Measurements from ENCODE around the gene FRYL.
"Not testable (repeated sequence)": the region's sequence is repeated elsewhere in the genome, so short reads cannot be mapped to it uniquely, and the experiment has no call there.

Gene FRYL

DNA sequence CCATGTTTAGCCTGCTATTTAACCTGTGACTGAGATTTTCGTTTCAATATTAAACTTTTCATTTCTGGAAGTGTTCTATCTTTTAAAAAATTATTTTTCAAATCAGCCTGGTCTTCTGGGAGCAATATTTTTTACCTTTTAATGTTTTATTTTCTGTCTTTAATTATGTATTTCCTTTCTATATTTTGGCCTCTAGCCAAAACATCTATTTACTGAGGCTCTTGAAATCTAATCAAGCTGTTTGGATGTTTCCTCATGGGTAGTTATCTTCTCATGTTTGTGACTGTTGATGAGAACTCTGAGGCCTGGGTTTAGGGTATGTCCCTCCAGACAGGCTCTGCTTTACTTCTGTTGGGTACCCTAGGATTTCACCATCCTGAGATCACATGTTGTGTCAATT lies 307.3 kb downstream of the FRYL start:
- FAIRE-seq: no peak

DNA sequence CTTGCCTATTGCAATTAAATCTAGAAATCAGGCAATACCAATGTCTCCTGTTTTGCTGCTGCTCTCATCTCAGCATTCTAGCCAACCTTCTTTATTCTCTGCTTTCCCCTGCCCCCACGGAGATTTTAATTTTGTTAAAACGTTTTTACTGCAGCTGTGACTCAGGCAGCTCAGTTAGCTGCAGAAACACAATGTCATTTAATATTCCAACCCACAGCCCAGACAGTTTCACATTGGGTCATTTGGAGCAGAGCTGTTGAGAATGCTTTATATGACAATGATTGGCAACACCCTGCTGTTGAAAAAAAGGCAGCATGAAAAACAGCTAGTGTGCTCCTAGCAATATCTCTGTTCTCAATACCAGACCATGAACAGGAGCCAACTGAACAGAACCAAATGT lies 309.5 kb downstream of the FRYL start:
- FAIRE-seq (no peak), DNase-seq (ENCODE audit: extremely low spot score, insufficient read length, low read depth) (no peak)

More for the DNA sequence above, 307.3 kb downstream of the FRYL start:
- DNase-seq (ENCODE audit: extremely low spot score, insufficient read length, low read depth): no peak

DNA sequence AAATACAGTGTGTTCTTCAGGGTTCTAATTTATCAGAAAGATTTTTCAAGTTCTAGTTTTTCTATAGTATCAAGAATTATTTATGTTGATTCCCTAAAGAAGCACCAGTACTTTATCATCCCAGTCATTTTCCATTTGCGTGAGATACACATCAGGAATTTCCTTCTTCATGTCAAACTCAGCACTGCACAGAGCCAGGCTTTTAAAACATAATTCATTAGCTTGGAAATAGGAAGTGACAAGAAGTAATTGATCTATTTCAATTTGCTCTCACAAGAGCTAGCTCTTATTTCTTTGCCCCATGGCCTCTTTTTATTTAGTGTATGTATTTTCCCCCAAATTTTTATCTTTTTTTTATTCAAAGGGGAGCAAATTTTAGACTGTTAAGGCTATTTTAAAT lies 309.9 kb downstream of the FRYL start:
- FAIRE-seq (no peak), DNase-seq (ENCODE audit: extremely low spot score, insufficient read length, low read depth) (no peak)

DNA sequence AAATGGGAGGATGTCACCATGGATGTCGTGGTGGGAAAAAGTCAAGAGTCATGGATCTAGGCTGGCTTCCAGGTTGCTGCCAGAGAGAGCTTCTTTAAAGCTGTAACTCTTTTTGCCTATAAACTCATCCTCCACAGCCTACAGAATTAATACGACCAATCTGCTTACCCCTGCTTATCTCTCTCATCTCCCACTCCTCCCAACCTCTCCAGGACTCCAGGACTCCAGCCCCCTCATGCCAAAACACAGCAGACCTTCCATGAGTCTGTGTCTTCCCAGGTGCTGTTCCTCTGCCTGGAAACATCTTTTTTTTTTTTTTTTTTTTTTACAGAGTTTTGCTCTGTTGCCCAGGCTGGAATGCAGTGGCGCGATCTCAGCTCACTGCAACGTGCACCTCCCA lies 312.2 kb downstream of the FRYL start:
- no peak for FAIRE-seq
- no peak for DNase-seq (ENCODE audit: extremely low spot score, insufficient read length, low read depth)

DNA sequence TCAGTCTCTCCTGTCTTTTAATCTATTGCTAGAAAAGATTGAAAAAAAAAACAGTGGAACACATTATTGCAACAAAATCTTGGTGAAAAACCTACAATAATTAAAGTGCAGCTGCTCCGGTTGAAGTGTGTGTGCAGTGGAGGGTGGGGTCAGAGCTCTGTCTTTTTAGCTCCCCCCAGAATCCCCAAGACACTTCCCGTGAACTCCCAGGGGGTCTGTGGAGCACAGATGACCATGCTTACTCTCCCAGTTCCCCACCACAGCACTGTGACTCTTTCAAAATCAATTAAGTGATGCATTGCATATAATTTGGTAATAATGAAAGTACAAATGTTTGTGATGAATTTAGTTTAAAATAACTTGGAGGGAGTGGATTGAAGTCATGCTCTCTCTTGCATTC lies 312.6 kb downstream of the FRYL start:
- DNase-seq (ENCODE audit: extremely low spot score, insufficient read length, low read depth) (no peak), FAIRE-seq (peak; percentile 44)

DNA sequence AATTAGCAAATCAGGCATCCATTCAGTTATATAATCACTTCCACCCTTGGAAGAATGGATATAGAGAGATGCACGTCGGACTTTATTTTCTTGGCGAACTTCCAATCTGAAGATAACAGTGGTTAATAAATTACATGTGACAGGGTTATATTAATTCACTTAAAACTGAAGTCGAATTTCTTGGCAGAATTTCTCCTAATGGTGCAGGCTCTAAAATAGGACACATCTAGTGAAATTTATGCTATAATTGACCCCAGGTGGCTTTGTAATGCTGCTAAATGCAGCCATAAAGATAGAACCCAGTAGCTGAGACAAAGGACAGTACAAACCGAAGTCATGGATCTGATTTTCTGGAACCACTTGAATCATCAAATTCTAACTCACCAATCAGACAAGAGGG lies 317.7 kb downstream of the FRYL start:
- no peak for DNase-seq (ENCODE audit: extremely low spot score, insufficient read length, low read depth)
- no peak for FAIRE-seq

DNA sequence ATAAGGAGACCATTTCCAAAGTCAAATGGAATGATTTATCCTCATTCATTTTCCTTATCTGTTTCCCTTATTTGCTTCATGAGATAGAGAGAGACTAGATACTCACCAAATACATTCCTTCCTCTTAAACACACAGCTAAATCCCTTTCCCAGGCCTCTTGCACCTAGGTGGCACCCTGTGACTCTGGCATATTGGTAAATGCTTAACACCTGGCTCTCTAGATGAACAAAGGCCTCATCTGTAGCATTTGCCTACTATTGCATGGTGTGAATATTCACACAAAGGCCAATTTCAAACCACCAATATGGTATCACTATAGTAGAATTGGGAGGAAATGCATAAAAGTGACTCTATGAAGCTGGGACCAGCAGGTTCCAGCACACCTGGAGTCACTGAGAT lies 319.1 kb downstream of the FRYL start:
- FAIRE-seq (no peak), DNase-seq (ENCODE audit: extremely low spot score, insufficient read length, low read depth) (no peak)

DNA sequence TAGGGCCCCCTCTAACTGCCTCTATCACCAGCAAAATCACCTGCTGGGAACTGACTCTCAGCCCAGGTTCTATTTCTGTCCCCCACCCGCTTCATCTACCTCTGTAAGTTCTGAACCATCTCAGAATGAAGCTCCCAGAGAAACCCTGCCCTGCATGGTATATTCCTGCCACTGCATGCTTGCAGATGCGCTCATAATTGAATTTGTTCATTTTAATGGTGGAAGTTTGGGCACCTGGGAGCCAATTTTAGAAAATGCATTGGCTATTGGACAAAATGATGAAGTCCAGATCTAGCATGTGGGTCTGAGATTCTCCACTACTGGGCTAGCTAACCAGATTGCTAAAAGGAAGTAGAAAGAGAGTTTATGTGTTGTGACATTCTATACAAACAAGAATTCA lies 325.5 kb downstream of the FRYL start:
- FAIRE-seq (no peak), DNase-seq (ENCODE audit: extremely low spot score, insufficient read length, low read depth) (no peak)

DNA sequence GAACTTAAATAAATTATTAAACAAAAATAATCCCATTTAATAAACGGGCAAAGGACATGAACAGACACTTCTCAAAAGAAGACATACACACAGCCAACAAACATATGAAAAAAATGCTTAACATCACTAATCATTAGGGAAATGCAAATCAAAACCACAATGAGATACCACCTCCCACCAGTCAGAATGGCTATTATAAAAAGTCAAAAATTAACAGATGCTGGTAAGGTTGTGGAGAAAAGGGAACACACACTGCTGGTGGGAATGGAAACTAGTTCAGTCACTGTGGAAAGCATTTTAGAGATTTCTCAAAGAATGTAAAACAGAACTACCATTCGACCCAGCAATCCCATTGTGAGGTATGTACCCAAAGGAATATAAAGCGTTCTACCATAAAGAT lies 328.4 kb downstream of the FRYL start:
- FAIRE-seq: peak; percentile 73
- not testable (repeated sequence) for DNase-seq (ENCODE audit: extremely low spot score, insufficient read length, low read depth)

DNA sequence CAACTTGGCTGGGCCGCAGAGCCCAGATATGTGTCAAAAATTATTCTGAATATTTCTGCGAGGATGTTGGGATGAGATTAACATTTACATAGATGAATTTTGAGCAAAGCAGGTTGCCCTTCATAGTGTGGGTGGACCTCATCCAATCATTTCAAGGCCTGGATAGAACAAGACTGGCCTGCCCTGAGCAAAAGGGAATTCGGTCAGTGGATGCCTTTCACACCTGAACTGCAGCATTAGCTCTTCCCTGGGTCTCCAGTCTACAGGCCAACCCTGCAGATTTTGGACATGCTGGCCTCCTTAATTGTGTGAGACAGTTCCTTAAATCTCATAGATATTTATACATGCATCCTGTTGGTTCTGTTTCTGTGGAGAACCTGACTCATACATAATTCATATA lies 329.3 kb downstream of the FRYL start:
- FAIRE-seq (peak; percentile 60), DNase-seq (ENCODE audit: extremely low spot score, insufficient read length, low read depth) (no peak)

DNA sequence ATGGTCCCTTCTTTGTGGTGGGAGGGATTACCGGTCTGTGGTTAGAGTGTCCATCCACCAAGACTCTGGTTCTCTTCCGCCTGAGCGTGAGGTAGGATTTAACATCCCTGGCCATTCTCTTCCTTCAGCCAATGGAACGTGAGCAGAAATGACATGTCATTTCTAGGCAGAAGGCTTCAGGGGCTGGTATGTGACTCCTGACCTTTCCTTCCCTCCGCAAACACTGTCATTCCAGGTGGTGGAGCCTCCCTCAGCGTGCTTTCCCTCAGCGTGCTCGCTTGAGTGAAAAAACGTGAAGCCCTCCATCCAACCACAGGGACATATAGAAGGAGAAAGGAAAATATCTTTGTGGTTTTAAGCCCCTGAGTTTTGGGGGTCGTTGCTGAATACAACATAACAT lies 330.9 kb downstream of the FRYL start:
- no peak for DNase-seq (ENCODE audit: extremely low spot score, insufficient read length, low read depth)
- no peak for FAIRE-seq

Data from GM18507 (cell line).